Measurements from ENCODE around the gene TLX2. TPM values are rescaled to one million over a fixed set of nuclear protein-coding genes. Genes with fewer than 3 reads are reported as not detected.

Gene TLX2
- total and polyA plus RNA-seq, 2 of the 4 experiments (the other 2 are of a cell fraction) = not detected

- no peak overlapping the region for H2AFZ ChIP-seq (replicated peaks; ENCODE audit: low read length, poor library complexity)
- no peak overlapping the region for H3K23ac ChIP-seq (ENCODE audit: low read depth, low read length)
- no peak overlapping the region for H3K4me3 ChIP-seq (ENCODE audit: insufficient read depth, low read depth, low read length)
- no peak overlapping the region for H2BK15ac ChIP-seq (ENCODE audit: low read depth, low read length)
- H4K8ac ChIP-seq (ENCODE audit: low read depth in 2 of 2, low read length in 2 of 2) = no peak overlapping the region
- no peak overlapping the region for H2AK5ac ChIP-seq (ENCODE audit: low read depth, low read length)
- H3K9me3 ChIP-seq (ENCODE audit: control insufficient read depth, insufficient read depth, low read length) = peaks cover 20% of the 10 kb centered on the region
- intact Hi-C loops (cut with micrococcal nuclease) = no loop called here
- H2AK9ac ChIP-seq (replicated peaks; ENCODE audit: low read depth, low read length, poor library complexity) = no peak overlapping the region
- H3K4me1 ChIP-seq (ENCODE audit: control insufficient read depth, insufficient read depth, low read length) = no peaks in the 10 kb centered on the region
- dilution Hi-C loops (cut with HindIII; ENCODE audit: low sequenced_read_pairs, unreplicated experiment) = no loop called here
- no peaks in the 10 kb centered on the region for H3K79me1 ChIP-seq (ENCODE audit: low read depth in 1 of 2, low read length in 2 of 2)
- H3K27ac ChIP-seq (ENCODE audit: insufficient read depth, low read length) = no peak overlapping the region
- H3K4me2 ChIP-seq (ENCODE audit: low read depth, low read length) = no peak overlapping the region
- no peak overlapping the region for H4K91ac ChIP-seq (ENCODE audit: insufficient read depth, low read depth, low read length)
- H3K4ac ChIP-seq (ENCODE audit: low read depth, low read length) = no peak overlapping the region
- no peak overlapping the region for H3K9ac ChIP-seq (ENCODE audit: low read depth, low read length)
- H3K18ac ChIP-seq (ENCODE audit: low read depth, low read length) = no peak overlapping the region
- WGBS, 2 experiments (ENCODE audit: extremely low coverage in 2 of 2, insufficient read length in 1 of 2) = 93% methylated on average over 3 of the region's 13 CpGs; no CpG with 5 or more reads in 1 of the 2 experiments
- DNase-seq (no peak), ATAC-seq (ENCODE audit: low read depth) (no peak)
- CTCF ChIA-PET = no interaction called here
- in situ Hi-C loops (cut with MboI; ENCODE audit: low sequenced_read_pairs) = no loop called here
- TF ChIP-seq RFX5 (IDR thresholded peaks at IDR 0.05; ENCODE audit: low read depth, low read length) = no peak
- TF ChIP-seq BHLHE40 (IDR thresholded peaks at IDR 0.05; ENCODE audit: low read depth, low read length) = no peak
- TF ChIP-seq POLR2A (IDR thresholded peaks at IDR 0.05; ENCODE audit: low read depth, low read length) = no peak
- no peak for TF ChIP-seq MAZ (IDR thresholded peaks at IDR 0.05; ENCODE audit: borderline replicate concordance, low read depth, low read length)
- TF ChIP-seq RCOR1 (IDR thresholded peaks at IDR 0.05; ENCODE audit: insufficient replicate concordance, low read length) = no peak
- no peak for TF ChIP-seq CEBPB (IDR thresholded peaks at IDR 0.05; ENCODE audit: low read depth, low read length)
- TF ChIP-seq SMC3 (IDR thresholded peaks at IDR 0.05; ENCODE audit: low read depth, low read length) = no peak
- no peak for TF ChIP-seq MAFK (IDR thresholded peaks at IDR 0.05; ENCODE audit: low read depth, low read length)
- no peak for TF ChIP-seq RAD21 (IDR thresholded peaks at IDR 0.05; ENCODE audit: low read length)
- TF ChIP-seq USF2 (IDR thresholded peaks at IDR 0.05; ENCODE audit: low read depth, low read length) = no peak
- TF ChIP-seq CTCF (conservative IDR thresholded peaks at IDR 0.05; ENCODE audit: low read depth, low read length) = no peak
- TF ChIP-seq MXI1 (IDR thresholded peaks at IDR 0.05; ENCODE audit: borderline replicate concordance, low read depth, low read length) = no peak
- H3K14ac ChIP-seq (replicated peaks; ENCODE audit: low read depth, low read length) = no peak overlapping the region
- no peak overlapping the region for H4K5ac ChIP-seq (ENCODE audit: low read depth, low read length)
- no peak overlapping the region for H2BK120ac ChIP-seq (ENCODE audit: low read depth, low read length)
- H2BK20ac ChIP-seq (ENCODE audit: low read depth, low read length) = no peak overlapping the region
- no TSS peak for BruUV-seq (replicated peaks)
- 0 out of 2 replicates have a peak, but pooled peaks cover 5% of the 10 kb centered on the region for H4K20me1 ChIP-seq (ENCODE audit: insufficient read depth, low read length)
- H2BK5ac ChIP-seq (ENCODE audit: low read depth, low read length, poor library complexity, severe bottlenecking) = no peak overlapping the region
- H3K27me3 ChIP-seq (ENCODE audit: control insufficient read depth, insufficient read depth, low read length) = peaks cover 87% of the 10 kb centered on the region
- H3K36me3 ChIP-seq (ENCODE audit: control insufficient read depth, insufficient read depth, low read length) = no peaks in the 10 kb centered on the region
- no peaks in the 10 kb centered on the region for H3K9me1 ChIP-seq (ENCODE audit: insufficient read depth, low read length)
- POLR2A ChIA-PET (ENCODE audit: unreplicated experiment) = no interaction called here
- H3K56ac ChIP-seq (ENCODE audit: extremely low read depth, insufficient read depth, low read length) = no peak overlapping the region
Measured at GRCh38 chr2:74516650-74517049, 2.4 kb downstream of the TLX2 start.
